Stimulated activated CD8-positive, alpha-beta memory T cell treated with anti-CD3 and anti-CD28 coated beads, Interleukin-7, amount 100 ng/mL, for 24 hours (primary cell): Measurements from ENCODE around the gene EQTN.
A peak's percentile ranks its signal among the peaks of the same experiment; 100 is the strongest.

Source experiments
- DNase-seq: peaks from one replicate; pipeline ENCODE4 v3.0.0-alpha.2; 2020; ENCODE audit warnings: low read depth

EQTN gene

GRCh38 chr9:27297050-27297449, at the start of gene EQTN:
Gene EQTN, minus strand, starts transcription at chr9:27297150. Its CDS starts 95 bp downstream, at chr9:27297055.
- DNase-seq, result no peak

GRCh38 chr9:27344776-27345175, 47.8 kb upstream of the EQTN start:
- no peak for DNase-seq

- no peak for DNase-seq
Observed at GRCh38 chr9:27341545-27342294, 44.8 kb upstream of the EQTN start.

GRCh38 chr9:27340961-27341511, 44.1 kb upstream of the EQTN start:
- DNase-seq, result no peak

- DNase-seq, result no peak
Observed at GRCh38 chr9:27340285-27340674, 43.3 kb upstream of the EQTN start.

DNA sequence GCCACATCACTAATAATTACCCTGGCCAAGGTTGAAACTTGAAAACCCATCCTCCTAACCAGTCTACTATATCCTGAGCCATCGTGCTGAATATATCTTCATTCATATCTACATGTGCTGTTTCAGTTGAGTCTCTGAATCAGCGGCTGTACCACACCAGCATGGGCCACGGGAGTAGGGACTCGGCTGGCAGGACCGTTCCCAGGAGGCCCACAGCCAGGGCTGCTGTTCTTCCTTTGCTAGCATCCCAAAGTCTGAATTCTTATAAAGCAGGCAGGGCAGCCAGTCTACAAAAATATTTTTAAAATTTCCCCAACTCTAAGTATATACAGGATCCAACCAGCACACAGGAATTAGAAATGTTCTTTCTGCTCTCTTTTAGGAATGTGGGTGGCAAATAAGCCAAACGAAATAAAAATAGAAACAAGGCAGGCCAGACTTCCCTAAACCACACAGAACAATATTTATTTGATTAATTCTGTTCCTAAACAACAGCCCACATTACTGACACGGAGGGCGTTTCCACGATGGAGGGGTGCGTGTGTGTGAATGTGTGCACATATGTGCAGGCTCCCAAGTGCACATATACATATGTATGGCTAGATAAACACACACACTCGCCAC, 42.8 kb upstream of the EQTN start:
- DNase-seq, result no peak

DNA sequence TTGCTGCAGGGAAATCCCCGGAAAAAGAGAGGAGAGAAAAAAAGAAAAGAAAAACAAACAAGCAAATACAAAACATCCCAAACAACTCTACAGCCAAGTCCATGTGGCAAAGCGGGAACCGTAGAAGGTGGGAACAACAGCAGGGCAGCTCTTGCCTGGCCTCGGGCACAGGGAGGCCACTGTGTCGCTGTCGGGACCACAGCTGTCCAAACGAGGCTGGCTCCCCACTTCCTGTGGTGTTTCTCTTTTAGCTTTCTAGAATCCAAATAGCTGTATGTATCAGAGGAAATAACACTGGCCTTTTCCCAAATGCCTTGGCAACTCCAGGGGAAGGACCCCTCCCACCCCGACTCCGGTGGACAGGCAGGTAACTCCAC, 41.6 kb upstream of the EQTN start:
- DNase-seq, result no peak

GRCh38 chr9:27337833-27338526, 41.0 kb upstream of the EQTN start:
- DNase-seq, result no peak

DNA sequence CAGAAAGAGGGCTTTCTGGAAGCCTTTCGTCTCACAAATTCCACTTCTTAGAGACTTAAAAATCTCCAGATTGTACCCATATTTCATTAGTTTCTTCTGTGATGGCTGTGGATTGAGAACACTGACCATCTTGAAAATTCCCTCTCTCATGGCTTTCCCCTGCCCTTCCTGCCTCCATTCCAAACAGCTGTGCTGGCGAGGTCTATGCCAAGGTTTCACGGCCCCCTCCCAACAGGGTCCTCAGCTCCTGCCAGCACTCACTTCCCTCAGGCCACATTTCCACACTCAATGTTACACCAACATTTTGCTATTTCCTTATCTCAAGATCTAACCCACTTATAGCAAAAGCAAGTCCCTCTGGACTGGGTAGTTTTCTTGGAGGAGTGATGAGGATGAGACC, 40.3 kb upstream of the EQTN start:
- DNase-seq, result no peak

- no peak for DNase-seq
Observed at GRCh38 chr9:27336829-27337228, 39.9 kb upstream of the EQTN start.

- DNase-seq, result no peak
Observed at GRCh38 chr9:27336126-27336525, 39.2 kb upstream of the EQTN start.

DNA sequence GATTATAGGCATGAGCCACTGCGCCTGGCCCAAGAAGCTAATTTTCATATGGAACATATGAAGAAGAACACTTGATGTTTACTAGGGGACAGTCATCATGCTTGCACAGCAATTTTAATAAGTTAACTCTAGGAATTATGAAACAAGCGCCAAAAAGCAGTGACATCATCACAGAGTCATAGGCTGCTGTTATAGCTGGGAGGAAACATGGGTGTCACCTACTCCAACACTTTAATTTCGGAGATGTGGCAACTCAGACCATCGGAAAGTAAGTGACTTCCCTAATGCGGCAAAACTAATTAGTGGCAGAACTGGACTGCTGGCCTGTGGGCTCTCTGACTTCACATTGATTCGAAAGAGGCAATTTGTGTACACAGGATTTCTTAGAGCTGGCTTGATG, 38.1 kb upstream of the EQTN start:
- no peak for DNase-seq

DNA sequence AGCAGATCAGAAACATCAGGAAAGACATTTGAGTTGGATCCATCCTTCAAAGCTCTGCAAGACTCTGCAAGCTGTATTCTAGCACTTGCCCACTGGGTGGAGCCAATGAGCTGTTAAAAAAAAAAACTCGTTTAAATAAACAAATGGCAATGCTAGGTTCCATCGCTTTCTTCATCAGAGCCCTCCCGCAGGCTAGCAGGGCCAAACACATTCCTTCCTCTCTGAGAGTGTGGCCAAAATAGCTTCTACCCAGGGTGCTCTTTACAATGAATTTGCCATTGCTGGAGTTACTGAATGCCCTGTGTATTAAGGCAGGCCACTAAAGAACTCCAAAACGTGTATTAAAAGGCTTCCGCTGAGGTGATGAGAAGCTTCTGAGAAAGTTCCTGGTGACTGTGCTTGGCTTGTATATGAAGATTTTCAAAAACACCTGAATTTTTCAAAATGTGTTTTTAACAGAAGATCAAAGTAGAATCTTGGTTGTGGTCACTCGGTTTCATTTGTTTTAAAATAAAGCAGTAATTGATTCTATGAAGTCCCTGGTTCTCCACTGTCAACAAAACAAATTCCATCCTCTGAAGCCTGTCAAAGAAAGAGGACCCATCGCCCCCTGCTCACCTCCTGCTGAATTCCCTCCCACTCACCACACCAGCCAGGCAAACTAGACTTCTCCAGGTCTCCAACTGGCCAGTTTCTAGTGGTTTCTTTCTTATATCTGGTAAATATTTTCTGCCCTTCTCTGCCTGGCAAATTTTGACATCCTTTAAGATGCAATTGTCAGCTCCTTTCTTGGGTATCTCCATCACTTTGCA, 36.5 kb upstream of the EQTN start:
- DNase-seq, result peak; percentile 9

DNA sequence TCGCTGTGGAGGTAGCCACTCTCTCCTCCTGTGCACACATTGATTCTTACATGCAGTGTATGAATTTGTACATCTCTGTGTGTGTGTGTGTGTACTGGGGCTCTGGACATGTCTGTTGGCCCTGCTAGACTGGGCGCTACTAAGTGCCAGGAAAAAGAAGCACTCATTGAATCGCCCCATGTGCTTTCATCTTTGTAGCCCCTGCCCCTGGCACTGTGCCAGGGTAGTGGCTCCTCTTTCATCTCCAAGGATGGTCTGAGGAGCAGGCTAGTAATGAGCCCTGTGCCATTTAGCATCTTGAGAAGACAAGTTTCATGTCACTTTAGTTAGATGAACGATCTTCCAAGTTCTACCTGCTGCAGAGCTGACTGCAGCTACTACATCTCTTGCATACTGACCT, 34.4 kb upstream of the EQTN start:
- DNase-seq, result no peak

DNA sequence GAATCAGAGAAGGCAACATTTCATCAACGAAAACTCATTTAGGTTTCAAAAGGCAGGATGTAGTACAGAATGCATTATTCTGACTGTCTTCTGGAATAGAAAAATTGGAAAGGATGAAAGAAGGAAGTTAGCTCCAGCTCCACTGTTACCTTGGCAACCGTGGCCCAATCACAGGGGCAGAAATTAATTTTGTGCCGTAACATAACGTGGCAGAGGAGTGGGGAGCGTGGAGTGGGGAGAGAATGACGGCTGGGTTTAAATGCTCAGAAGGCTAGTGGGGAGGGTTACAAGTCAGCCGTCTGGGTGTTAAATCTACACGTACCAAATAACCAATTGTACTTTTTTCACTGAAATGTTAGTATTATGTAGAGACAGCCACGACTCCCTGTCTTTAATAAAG, 32.3 kb upstream of the EQTN start:
- no peak for DNase-seq

- no peak for DNase-seq
Observed at GRCh38 chr9:27328483-27328882, 31.5 kb upstream of the EQTN start.

DNA sequence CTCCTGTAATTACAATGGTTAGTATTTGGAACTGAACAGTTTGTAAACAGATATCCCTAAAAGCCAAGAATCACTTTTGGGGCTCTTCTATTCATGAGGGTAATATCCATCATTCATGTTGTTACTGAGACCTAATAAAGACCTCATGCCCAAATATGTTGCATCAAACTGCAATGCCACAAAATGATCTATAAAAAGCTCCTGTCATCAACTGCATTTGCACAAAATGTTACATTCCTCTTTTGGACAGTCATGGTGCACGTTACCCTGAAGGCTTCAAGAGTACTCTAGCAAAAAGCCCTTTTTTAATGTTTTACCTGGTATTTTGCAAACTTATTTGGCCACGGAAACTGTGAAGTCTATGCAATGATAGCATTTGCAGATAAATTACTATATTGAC, 14.2 kb upstream of the EQTN start:
- DNase-seq, result no peak

GRCh38 chr9:27310582-27310981, 13.6 kb upstream of the EQTN start:
- DNase-seq, result no peak

DNA sequence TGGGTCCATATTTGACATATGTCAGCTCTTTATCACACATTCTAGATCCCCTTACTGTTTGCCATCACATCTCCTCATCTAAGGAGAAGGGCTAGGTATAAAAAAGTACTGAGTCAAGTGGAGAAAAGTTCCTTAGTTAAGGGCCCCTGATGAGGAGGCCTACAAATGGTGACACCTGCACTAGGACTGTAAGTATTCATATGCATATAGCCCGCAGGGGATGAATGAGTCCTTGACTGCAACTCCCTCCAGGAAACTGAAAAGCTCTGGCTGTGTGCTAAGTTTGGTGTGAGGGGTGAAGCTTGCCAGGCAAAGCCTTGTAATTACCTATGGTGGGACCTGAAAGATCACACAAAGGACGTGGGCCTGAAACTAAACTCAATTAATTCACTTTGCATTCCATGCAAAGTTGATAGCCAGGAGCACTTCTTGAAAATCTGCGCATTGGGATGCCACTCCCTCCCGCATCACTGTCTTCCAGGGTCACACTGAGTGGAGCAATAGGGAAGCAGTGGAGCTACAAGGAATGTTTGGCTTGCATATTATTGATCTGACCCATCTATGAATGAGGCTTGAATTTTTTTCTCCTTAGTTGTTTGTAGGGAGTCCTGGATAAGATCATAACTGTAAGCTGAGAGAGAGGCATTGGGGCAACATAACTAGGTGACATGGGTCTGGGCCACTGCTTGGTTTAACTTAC, 11.9 kb upstream of the EQTN start:
- no peak for DNase-seq

DNA sequence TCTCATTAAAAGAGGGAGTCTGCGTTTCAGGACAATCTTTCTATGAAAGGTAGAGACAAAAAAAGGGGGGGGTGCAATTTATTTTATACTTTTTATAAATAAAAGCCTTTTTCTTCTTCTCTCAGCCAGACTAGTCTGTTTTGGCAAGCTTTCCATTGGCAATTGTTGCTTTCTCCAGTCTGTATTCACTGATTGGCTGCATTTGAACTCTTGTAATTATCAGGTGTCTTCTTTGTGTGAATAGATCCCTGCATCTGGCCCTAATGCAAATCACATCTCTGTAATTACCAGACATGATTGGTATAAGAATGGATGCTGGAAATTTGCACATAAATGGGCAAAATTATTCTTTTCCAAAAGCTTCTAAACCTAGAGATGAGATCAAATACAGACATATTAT, 7.6 kb upstream of the EQTN start:
- no peak for DNase-seq

- no peak for DNase-seq
Observed at GRCh38 chr9:27303219-27303618, 6.3 kb upstream of the EQTN start.

GRCh38 chr9:27293996-27294395, 3.0 kb downstream of the EQTN start:
- DNase-seq, result no peak
